Measurements from ENCODE around the gene AIMP2. TPM values are rescaled to one million over a fixed set of nuclear protein-coding genes. Genes with fewer than 3 reads are reported as not detected.

AIMP2 gene
- polyA plus RNA-seq, 10 donors: 26.4 to 33.8 (median 30.3) TPM

Other genes starting within 250 kb of the AIMP2 start
- gene RNF216, start 227.6 kb upstream of the AIMP2 start, polyA plus RNA-seq (ENCODE audit: insufficient read length in 10 of 10): 10 to 100 TPM; 25.3 to 30.7 (median 28.4) TPM
- under 1 TPM in 1 of 10 donors, not detected in 9; 0.35 TPM for gene OCM, start 128.5 kb upstream of the AIMP2 start, polyA plus RNA-seq (ENCODE audit: insufficient read length in 10 of 10)
- 10 to 100 TPM; 48.7 to 67.5 (median 59.4) TPM for gene CCZ1, start 110.5 kb upstream of the AIMP2 start, polyA plus RNA-seq (ENCODE audit: insufficient read length in 10 of 10)
- gene RSPH10B, start 38.6 kb upstream of the AIMP2 start, polyA plus RNA-seq (ENCODE audit: insufficient read length in 10 of 10): under 1 TPM in 7 of 10 donors, not detected in 3; 0.07 to 0.77 (median 0.41) TPM
- gene PMS2, start 223 bp upstream of the AIMP2 start, polyA plus RNA-seq (ENCODE audit: insufficient read length in 10 of 10): 10 to 100 TPM in 8 of 10 donors, 1 to 10 TPM in 2; 8.9 to 14.3 (median 11.3) TPM
- 1 to 10 TPM in 4 of 10 donors, under 1 TPM in 6; 0.33 to 1.7 (median 0.82) TPM for gene ANKRD61, start 22.1 kb downstream of the AIMP2 start, polyA plus RNA-seq (ENCODE audit: insufficient read length in 10 of 10)
- gene EIF2AK1, start 49.9 kb downstream of the AIMP2 start, polyA plus RNA-seq (ENCODE audit: insufficient read length in 10 of 10): 10 to 100 TPM; 40.6 to 63.6 (median 50.6) TPM
- gene USP42, start 95.7 kb downstream of the AIMP2 start, polyA plus RNA-seq (ENCODE audit: insufficient read length in 10 of 10): 10 to 100 TPM in 3 of 10 donors, 1 to 10 TPM in 7; 7.7 to 10.8 (median 9.3) TPM